ENCODE measurements around the gene LOXHD1.

DNA sequence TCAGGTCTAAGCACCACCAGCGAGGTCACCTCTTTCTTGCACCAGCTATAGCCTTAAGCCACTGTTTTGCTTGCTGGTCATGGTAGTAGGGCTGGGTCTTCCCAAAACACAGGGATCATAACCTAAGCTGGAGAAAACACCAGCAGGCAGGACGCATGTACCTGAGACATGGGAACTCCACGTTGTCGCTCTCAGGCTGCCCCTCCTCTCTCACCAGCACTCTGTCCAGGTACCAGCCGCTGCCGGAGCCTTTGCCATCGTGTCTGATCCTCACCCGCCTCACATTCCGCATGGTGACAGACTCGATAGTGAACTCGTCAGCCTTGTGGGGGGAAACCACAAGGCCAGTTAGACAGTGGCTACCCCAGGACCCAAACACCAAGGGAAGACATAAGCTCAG is 79.5 kb downstream of the LOXHD1 start:
- no peak for TF ChIP-seq POLR2A (IDR thresholded peaks at IDR 0.05)
- TF ChIP-seq, protein P1, sequence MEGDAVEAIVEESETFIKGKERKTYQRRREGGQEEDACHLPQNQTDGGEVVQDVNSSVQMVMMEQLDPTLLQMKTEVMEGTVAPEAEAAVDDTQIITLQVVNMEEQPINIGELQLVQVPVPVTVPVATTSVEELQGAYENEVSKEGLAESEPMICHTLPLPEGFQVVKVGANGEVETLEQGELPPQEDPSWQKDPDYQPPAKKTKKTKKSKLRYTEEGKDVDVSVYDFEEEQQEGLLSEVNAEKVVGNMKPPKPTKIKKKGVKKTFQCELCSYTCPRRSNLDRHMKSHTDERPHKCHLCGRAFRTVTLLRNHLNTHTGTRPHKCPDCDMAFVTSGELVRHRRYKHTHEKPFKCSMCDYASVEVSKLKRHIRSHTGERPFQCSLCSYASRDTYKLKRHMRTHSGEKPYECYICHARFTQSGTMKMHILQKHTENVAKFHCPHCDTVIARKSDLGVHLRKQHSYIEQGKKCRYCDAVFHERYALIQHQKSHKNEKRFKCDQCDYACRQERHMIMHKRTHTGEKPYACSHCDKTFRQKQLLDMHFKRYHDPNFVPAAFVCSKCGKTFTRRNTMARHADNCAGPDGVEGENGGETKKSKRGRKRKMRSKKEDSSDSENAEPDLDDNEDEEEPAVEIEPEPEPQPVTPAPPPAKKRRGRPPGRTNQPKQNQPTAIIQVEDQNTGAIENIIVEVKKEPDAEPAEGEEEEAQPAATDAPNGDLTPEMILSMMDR (IDR thresholded peaks at IDR 0.05) = no peak
